ENCODE measurements around the gene HK1. TPM values are rescaled to one million over a fixed set of nuclear protein-coding genes. Genes with fewer than 3 reads are reported as not detected.

Gene HK1
- total and polyA plus RNA-seq, 2 experiments from 2014 or later: 31.1 to 42.5 TPM

- WGBS (ENCODE audit: low lambda C conversion rate, missing lambda C conversion rate): 84% methylated on average over 22 of the region's 22 CpGs
- no peak for DNase-seq (ENCODE audit: low spot score)
- Histone ChIP-seq H3K4me3 (no peak overlapping the region), H2AFZ (no peak overlapping the region), H3K27ac (no peak overlapping the region), H3K4me2 (no peak overlapping the region), H3K36me3 (replicated peaks; ENCODE audit: insufficient read depth, low read depth) (no peaks in the 10 kb centered on the region), H3K9me2 (replicated peaks; ENCODE audit: insufficient read depth) (no peaks in the 10 kb centered on the region), H3K27me3 (no peaks in the 10 kb centered on the region), H3K4me1 (ENCODE audit: insufficient read depth) (peaks cover 6% of the 10 kb centered on the region), H3K79me2 (no peaks in the 10 kb centered on the region), H3K9me3 (ENCODE audit: low read depth) (no peaks in the 10 kb centered on the region), H4K20me1 (ENCODE audit: insufficient read depth, poor library complexity, severe bottlenecking) (no peaks in the 10 kb centered on the region)
- no peak for TF ChIP-seq CTCF (IDR thresholded peaks at IDR 0.05; ENCODE audit: poor library complexity)
- TF ChIP-seq EZH2 (IDR thresholded peaks at IDR 0.05; ENCODE audit: borderline replicate concordance): no peak
- no peak for TF ChIP-seq EZH2phosphoT487 (IDR thresholded peaks at IDR 0.05; ENCODE audit: low read depth, severe bottlenecking, unreplicated experiment)
These were observed 45.4 kb upstream of the HK1 start for GRCh38 chr10:69232736-69233480.

DNA sequence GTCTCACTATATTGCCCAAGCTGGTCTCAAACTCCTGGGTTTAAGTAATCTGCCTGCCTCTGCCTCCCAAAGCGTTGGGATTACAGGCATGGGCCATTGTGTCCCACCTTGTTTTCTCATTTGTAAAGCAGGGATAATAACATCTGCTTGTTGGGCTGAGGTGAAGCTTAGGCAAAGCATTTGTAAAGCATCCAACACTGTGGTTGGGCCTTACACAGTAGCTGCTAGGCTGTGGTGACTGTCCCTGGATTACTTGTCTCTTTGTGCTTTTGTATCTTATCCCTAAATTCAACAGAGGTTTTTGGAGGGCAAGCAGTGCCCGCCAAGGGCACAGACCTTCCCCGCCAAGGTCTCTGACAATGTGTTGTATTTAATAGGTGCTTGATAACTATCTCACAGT is 43.8 kb upstream of the HK1 start:
- H3K4me2 ChIP-seq: no peak overlapping the region
- no peak for DNase-seq (ENCODE audit: low spot score)
- no peaks in the 10 kb centered on the region for H3K9me2 ChIP-seq (replicated peaks; ENCODE audit: insufficient read depth)
- no peaks in the 10 kb centered on the region for H3K36me3 ChIP-seq (replicated peaks; ENCODE audit: insufficient read depth, low read depth)
- H2AFZ ChIP-seq: no peak overlapping the region
- no peaks in the 10 kb centered on the region for H3K9me3 ChIP-seq (ENCODE audit: low read depth)
- no peaks in the 10 kb centered on the region for H3K79me2 ChIP-seq
- peaks cover 6% of the 10 kb centered on the region for H3K4me1 ChIP-seq (ENCODE audit: insufficient read depth)
- H3K4me3 ChIP-seq: no peak overlapping the region
- WGBS (ENCODE audit: low lambda C conversion rate, missing lambda C conversion rate): 90% methylated on average over 3 of the region's 3 CpGs
- no peak overlapping the region for H3K27ac ChIP-seq
- no peaks in the 10 kb centered on the region for H3K27me3 ChIP-seq
- no peak for TF ChIP-seq EZH2 (IDR thresholded peaks at IDR 0.05; ENCODE audit: borderline replicate concordance)
- no peak for TF ChIP-seq CTCF (IDR thresholded peaks at IDR 0.05; ENCODE audit: poor library complexity)
- no peak for TF ChIP-seq EZH2phosphoT487 (IDR thresholded peaks at IDR 0.05; ENCODE audit: low read depth, severe bottlenecking, unreplicated experiment)
- H4K20me1 ChIP-seq (ENCODE audit: insufficient read depth, poor library complexity, severe bottlenecking): no peaks in the 10 kb centered on the region

- no peaks in the 10 kb centered on the region for H3K36me3 ChIP-seq (replicated peaks; ENCODE audit: insufficient read depth, low read depth)
- no peaks in the 10 kb centered on the region for H3K9me3 ChIP-seq (ENCODE audit: low read depth)
- TF ChIP-seq CTCF (IDR thresholded peaks at IDR 0.05; ENCODE audit: poor library complexity) (peak; percentile 93), EZH2 (IDR thresholded peaks at IDR 0.05; ENCODE audit: borderline replicate concordance) (no peak), EZH2phosphoT487 (IDR thresholded peaks at IDR 0.05; ENCODE audit: low read depth, severe bottlenecking, unreplicated experiment) (no peak)
- no peaks in the 10 kb centered on the region for H3K27me3 ChIP-seq
- H3K9me2 ChIP-seq (replicated peaks; ENCODE audit: insufficient read depth): no peaks in the 10 kb centered on the region
- 26% methylated on average over 17 of the region's 17 CpGs for WGBS (ENCODE audit: low lambda C conversion rate, missing lambda C conversion rate)
- H4K20me1 ChIP-seq (ENCODE audit: insufficient read depth, poor library complexity, severe bottlenecking): no peaks in the 10 kb centered on the region
- H3K4me1 ChIP-seq (ENCODE audit: insufficient read depth): no peaks in the 10 kb centered on the region
- DNase-seq (ENCODE audit: low spot score): peak; percentile 87
- no peaks in the 10 kb centered on the region for H3K79me2 ChIP-seq
- no peak overlapping the region for H2AFZ ChIP-seq
- H3K27ac ChIP-seq: no peak overlapping the region
- no peak overlapping the region for H3K4me3 ChIP-seq
- H3K4me2 ChIP-seq: peak overlapping the region; percentile 30
These were observed 40.7 kb upstream of the HK1 start for GRCh38 chr10:69237528-69238159.

Measured in hepatocyte (in vitro differentiated cells).